RPMI7951 (cell line): ENCODE measurements around the gene KRTAP1-5. TPM values are rescaled to one million over a fixed set of nuclear protein-coding genes. Genes with fewer than 3 reads are reported as not detected.
A peak's percentile ranks its signal among the peaks of the same experiment; 100 is the strongest.
"Not testable (repeated sequence)": the region's sequence is repeated elsewhere in the genome, so short reads cannot be mapped to it uniquely, and the experiment has no call there.

Experiments
- DNase-seq: peaks from one replicate; pipeline ENCODE4 v3.0.0-alpha.2; 2012; ENCODE audit warnings: low read depth
- total RNA-seq: library from RNA; depleted of rRNA; stranded (reverse); fragments of >200 nt; shearing (Covaris generic); gene quantifications from 2 replicates; pipeline ENCODE4 v1.2.3, GENCODE V29; 2014; rRNA removed

Gene KRTAP1-5
- total RNA-seq, 1 experiment from 2014 or later: not detected

DNA sequence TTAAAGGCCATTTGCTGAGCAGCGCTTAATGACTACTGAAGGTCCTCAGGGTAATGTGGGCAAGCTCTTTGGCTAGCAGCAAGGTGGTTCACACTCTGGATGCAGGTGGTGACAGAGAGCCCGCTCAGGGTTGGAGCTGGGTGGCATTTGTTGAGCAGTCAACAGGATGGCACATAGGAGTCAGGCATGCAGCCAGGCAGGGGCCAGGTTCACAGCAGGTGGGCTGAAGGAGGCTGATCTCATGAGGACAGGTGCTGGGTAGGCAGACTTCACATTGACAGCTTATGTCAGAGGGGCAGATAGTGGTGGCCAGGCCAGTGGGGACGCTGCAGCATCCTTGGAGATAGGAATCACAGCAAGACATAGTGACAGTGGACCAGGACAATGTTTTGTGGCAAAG is 22.6 kb downstream of the KRTAP1-5 start:
- no peak for DNase-seq

DNA sequence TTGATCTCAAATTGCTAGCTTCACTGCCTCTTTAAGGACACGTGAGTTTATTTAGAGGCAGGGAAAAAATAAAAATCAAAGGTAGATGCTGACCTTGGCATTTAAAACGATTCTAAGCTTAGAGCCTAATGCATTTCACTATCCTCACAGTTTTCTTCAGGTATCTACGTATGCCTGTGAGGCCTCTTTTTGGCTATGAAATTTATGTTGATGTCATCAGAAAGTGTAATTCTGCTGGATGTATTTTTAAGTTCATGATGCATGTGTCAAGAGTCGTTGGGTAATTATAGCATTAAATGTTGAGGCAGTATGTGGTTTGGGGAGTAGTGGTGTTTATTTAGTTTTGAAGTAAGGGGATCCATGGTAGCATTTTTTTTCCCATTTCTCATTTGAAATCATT is 23.1 kb downstream of the KRTAP1-5 start:
- DNase-seq: no peak

DNA sequence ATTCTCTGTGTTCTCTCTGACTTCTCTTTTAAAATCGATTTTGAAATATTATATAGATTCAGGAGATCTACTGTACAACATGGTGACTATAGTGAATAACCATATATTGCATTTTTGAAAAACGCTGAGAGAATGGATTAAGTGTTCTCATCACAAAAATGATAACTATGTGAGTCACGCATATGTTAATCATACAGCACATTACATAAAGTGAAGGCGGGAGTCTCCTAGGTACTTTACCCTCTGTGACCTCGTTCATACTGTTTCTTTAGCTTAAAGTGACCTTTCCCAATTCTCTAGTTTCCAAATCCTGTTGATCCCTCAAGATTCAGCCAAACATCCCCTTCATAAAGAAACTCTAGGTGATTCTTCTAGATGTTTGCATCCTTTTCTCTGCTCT is 24.2 kb downstream of the KRTAP1-5 start:
- no peak for DNase-seq

- DNase-seq: no peak
Measured at GRCh38 chr17:41001795-41002194, 25.2 kb downstream of the KRTAP1-5 start.

DNA sequence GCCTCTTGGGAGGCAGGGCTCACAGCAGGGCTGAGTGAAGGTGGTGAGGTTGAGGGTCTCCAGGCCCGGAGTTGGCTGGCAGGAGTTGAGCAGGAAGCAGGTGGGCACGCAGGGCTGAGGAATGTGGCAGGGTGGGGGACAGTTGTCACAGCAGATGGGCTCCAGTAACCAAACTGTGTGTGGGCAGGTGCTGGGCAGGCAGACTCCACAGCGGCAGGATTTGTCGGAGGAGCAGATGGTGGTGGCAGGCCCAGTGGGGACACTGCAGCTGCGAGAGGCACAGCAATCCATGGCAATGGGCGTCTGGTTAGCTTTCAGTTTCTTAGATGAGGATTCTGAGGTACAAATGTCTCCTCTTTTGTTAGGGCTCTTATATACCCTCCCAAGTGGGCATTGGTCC is 27.4 kb downstream of the KRTAP1-5 start, which contains the start of gene KRTAP3-2:
Gene KRTAP3-2 (minus strand): TSS at position 344 of the 400 bp plus-strand sequence. CDS start 53 bp downstream, at position 291.
- not testable (repeated sequence) for DNase-seq

GRCh38 chr17:40997361-40997760 is 29.6 kb downstream of the KRTAP1-5 start:
- DNase-seq: no peak

DNA sequence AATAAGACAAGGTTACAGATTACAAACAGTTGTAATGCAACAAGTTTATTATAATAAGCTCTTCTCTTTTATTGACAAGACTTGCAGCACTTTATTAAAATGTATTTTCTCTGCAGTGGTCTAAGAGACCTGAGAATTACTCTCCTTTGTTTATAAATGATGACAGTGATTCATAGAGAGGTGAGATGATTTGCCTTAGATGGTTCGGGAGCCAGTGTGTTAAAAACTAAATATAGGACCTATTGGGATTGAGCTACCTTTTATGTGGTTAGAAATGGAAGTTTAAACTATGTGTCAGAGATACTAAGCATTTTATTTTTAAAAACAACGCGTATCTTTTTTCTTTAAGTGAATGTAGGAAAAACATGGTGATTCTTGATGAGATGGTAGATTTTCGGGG is 30.2 kb downstream of the KRTAP1-5 start:
- peak; percentile 49 for DNase-seq

GRCh38 chr17:40995116-40995515 is 31.9 kb downstream of the KRTAP1-5 start:
- DNase-seq: no peak

DNA sequence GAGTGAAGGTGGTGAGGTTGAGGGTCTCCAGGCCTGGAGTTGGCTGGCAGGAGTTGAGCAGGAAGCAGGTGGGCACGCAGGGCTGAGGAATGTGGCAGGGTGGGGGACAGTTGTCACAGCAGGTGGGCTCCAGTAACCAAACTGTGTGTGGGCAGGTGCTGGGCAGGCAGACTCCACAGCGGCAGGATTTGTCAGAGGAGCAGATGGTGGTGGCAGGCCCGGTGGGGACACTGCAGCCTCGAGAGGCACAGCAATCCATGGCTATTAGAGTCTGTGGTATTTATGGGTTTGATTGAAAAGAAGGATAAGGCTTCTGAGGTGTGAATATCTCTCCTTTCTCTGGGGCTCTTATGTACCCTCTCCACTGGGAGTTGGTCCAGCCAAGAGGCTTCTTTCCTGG is 33.2 kb downstream of the KRTAP1-5 start, which contains the start of gene KRTAP3-3:
Gene KRTAP3-3 (minus strand): TSS at position 326 of the 400 bp plus-strand sequence. CDS start 67 bp downstream, at position 259.
- no peak for DNase-seq

DNA sequence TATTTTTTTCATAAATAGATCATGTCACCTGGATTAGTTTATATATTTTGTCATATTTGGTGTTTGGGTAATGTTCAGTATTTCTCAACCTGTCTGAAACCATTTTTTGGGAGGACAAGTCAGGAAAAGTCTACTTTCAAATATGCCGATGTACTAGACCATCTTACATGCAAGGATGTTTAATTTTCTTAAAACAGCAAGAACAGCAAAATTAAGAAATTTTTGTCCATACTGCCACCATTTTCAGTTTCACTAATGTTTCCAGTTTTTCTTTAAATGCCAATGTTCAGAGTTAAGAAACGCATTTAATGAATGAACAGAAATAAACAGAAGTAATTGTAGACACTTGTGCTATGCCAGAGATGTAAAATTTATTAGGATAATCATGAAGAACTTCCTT is 33.9 kb downstream of the KRTAP1-5 start:
- no peak for DNase-seq

DNA sequence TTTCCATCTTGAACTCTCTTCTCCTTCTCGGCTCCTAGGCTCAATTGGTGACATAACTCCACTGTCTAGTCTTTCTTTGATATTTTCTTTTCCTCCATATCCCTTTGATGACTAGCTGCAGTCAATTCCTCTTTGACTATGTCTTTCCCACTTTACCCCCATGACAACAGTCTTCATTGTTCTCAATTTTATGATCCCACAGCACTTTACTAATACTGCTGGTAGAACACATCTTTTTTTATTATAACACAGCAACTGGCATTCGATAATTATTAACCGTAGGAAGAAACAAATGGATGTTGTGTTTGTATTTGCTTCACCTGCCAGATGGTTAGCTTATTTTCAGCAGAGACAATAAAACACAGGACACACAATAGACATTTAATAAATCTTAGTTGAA is 34.3 kb downstream of the KRTAP1-5 start:
- no peak for DNase-seq

DNA sequence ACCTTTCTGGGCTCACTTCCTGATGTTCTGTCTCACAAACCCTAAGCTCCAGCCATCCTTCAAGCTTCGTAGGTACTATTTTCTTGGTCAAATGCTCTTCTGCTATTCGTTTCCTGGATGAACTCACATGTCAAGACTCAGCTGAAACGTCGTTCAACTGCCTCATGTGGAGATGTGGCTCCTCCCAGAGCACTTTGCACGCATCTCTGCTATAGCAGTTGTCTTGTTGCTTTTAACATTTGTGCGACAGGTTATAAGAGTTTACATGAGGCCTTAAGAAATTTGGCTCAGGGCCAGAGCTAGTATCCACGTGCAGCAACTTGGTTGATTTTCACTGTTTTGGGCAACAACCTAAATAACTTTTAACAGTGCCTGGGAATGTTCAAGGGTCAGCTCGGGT is 40.1 kb downstream of the KRTAP1-5 start:
- DNase-seq: peak; percentile 9

DNA sequence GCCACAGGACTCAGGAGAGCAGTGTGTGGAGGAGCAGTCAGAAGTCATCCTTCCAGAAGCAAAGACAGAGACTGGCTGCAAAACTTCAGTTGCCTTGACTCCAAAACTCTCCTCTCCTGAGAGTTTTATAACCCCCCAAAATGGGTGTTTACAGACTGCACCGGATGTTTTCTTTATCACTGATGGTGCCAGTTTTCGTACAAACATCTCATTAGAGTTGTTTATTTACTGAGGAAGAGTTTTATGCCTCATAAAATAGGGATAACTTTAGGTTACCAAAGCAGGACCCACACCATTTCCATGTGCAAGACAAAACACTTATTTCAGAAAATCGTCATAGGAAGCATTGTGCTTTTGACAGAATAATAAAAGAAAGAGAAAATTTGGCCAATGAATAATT is 42.8 kb downstream of the KRTAP1-5 start, which contains the start of gene KRT40:
Gene KRT40 (minus strand): TSS at position 101 of the 400 bp plus-strand sequence. CDS start 53 bp downstream, at position 48.
- no peak for DNase-seq

DNA sequence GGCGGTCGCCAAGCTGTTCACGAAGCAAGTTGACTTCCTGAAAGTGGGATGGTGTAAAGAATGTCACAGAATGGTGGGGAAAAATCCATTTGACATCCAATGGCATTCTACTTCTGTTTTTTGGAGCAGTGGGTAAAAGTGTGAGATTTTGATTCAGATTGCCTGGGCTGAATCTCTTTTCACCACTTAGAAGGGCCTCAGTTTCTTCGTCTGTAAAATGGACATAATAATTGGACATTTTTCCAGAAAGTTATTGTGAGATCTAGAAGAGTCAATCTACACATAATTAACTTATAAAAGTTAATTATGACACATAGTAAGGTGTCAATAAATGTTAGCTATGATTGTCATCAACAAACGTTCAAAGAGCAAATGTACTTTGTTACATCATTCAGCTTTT is 45.9 kb downstream of the KRTAP1-5 start:
- DNase-seq: no peak

DNA sequence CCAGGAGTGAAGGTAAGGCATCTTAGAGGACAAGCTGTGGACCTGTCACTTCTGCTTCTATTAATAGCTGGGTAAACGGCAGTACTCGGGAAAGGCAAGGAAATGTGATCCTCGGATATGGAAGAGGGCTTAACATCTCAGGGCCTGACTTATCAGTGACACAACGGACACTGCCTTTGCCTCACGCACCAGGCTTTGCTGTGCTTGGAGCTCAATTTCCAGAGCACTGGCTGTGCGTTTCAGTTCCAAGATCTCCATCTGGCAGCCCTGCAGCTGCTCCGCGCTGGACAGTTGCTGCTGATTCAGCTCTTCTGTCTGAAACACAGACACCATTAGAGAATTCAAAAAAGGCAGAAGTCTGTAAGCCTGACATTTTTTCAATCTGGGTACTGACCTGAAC is 46.4 kb downstream of the KRTAP1-5 start:
- peak; percentile 23 for DNase-seq

DNA sequence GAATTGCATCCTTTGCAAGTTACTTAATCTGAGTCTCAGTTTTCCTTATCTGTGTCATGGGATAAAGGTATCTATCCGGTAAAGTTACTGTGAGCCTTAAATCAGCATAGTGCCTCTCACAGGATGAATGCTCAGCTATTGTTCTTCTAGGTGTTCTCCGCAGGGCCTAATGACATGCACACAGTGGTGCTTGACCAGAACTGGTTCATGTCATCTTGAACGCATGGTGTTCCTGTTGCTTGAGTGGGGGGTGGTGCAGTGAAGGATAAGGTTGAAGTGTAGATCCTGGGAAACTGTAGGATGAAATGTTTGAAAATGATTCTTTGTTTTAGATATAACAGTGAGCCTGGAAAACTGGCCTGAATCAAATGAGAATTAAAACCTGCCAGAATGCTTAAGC is 46.9 kb downstream of the KRTAP1-5 start:
- DNase-seq: no peak

DNA sequence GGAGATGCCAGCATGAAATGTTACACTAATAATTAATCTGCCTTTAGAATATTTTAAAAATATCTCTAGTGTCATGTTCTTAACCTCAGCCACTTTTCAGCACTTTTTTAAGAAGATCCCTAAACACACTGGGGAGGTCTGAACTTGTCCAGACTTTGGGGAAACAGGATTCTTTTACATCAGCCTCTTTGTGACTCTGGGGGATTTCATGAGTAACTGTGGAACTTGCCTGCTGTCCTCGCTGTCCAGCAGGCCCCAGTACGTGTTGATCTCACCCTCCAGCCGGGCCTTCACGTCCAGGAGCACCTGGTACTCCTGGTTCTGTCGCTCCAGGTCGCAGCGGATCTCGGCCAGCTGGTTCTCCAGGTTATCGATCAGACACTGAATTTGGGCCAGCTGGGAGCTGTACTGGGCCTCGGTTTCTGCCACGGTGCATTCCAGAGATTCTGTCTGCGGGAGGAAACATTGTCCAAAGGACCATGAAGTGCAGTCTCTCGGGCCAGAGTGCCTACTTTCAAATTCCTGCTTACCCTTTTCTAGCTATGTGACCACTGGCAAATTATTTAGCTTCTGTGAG is 48.3 kb downstream of the KRTAP1-5 start:
- DNase-seq: no peak

Other genes with a start within 250 kb of the KRTAP1-5 start
- not detected in 2 replicates for gene KRT27, start 244.7 kb downstream of the KRTAP1-5 start, total RNA-seq
- not detected in 2 replicates for gene KRT28, start 227.2 kb downstream of the KRTAP1-5 start, total RNA-seq
- gene KRT10, start 204.6 kb downstream of the KRTAP1-5 start, total RNA-seq: 19.7 and 26.7 TPM in 2 replicates
- gene KRT12, start 160.0 kb downstream of the KRTAP1-5 start, total RNA-seq: not detected in 2 replicates
- gene KRT20, start 142.0 kb downstream of the KRTAP1-5 start, total RNA-seq: not detected in 2 replicates
- gene KRT23, start 89.6 kb downstream of the KRTAP1-5 start, total RNA-seq: 0.20 TPM in 1 of 2 replicates, not detected in the other
- 0.24 TPM in 1 of 2 replicates, not detected in the other for gene KRT39, start 60.3 kb downstream of the KRTAP1-5 start, total RNA-seq
- gene KRT40, start 42.9 kb downstream of the KRTAP1-5 start, total RNA-seq: not detected in 2 replicates
- not detected in 2 replicates for gene KRTAP3-3, start 33.0 kb downstream of the KRTAP1-5 start, total RNA-seq
- not detected in 2 replicates for gene KRTAP3-2, start 27.3 kb downstream of the KRTAP1-5 start, total RNA-seq
- gene KRTAP3-1, start 18.1 kb downstream of the KRTAP1-5 start, total RNA-seq: not detected in 2 replicates
- gene KRTAP1-4, start 3.0 kb upstream of the KRTAP1-5 start, total RNA-seq: not detected in 2 replicates
- not detected in 2 replicates for gene KRTAP1-3, start 7.7 kb upstream of the KRTAP1-5 start, total RNA-seq
- gene KRTAP1-1, start 14.2 kb upstream of the KRTAP1-5 start, total RNA-seq: not detected in 2 replicates
- gene KRTAP2-1, start 20.1 kb upstream of the KRTAP1-5 start, total RNA-seq: 0.48 TPM in 1 of 2 replicates, not detected in the other
- not detected in 2 replicates for gene KRTAP2-2, start 28.0 kb upstream of the KRTAP1-5 start, total RNA-seq
- not detected in 2 replicates for gene KRTAP2-3, start 32.9 kb upstream of the KRTAP1-5 start, total RNA-seq
- gene KRTAP2-4, start 38.7 kb upstream of the KRTAP1-5 start, total RNA-seq: not detected in 2 replicates
- not detected in 2 replicates for gene KRTAP4-7, start 56.9 kb upstream of the KRTAP1-5 start, total RNA-seq
- gene KRTAP4-8, start 70.9 kb upstream of the KRTAP1-5 start, total RNA-seq: not detected in 2 replicates
- not detected in 2 replicates for gene KRTAP4-16, start 75.0 kb upstream of the KRTAP1-5 start, total RNA-seq
- not detected in 2 replicates for gene KRTAP4-9, start 78.2 kb upstream of the KRTAP1-5 start, total RNA-seq
- gene KRTAP4-11, start 91.2 kb upstream of the KRTAP1-5 start, total RNA-seq: not detected in 2 replicates
- gene KRTAP4-12, start 97.0 kb upstream of the KRTAP1-5 start, total RNA-seq: not detected in 2 replicates
- not detected in 2 replicates for gene KRTAP4-6, start 113.3 kb upstream of the KRTAP1-5 start, total RNA-seq
- not detected in 2 replicates for gene KRTAP4-5, start 122.6 kb upstream of the KRTAP1-5 start, total RNA-seq
- gene KRTAP4-4, start 133.5 kb upstream of the KRTAP1-5 start, total RNA-seq: not detected in 2 replicates
- not detected in 2 replicates for gene KRTAP4-3, start 141.0 kb upstream of the KRTAP1-5 start, total RNA-seq
- gene KRTAP4-2, start 151.0 kb upstream of the KRTAP1-5 start, total RNA-seq: not detected in 2 replicates
- not detected in 2 replicates for gene KRTAP4-1, start 157.7 kb upstream of the KRTAP1-5 start, total RNA-seq
- gene KRTAP9-1, start 162.7 kb upstream of the KRTAP1-5 start, total RNA-seq: not detected in 2 replicates
- gene KRTAP9-2, start 199.4 kb upstream of the KRTAP1-5 start, total RNA-seq: not detected in 2 replicates
- not detected in 2 replicates for gene KRTAP9-3, start 205.2 kb upstream of the KRTAP1-5 start, total RNA-seq
- gene KRTAP9-8, start 210.8 kb upstream of the KRTAP1-5 start, total RNA-seq: not detected in 2 replicates
- gene KRTAP9-4, start 222.5 kb upstream of the KRTAP1-5 start, total RNA-seq: not detected in 2 replicates
- not detected in 2 replicates for gene KRTAP9-9, start 228.2 kb upstream of the KRTAP1-5 start, total RNA-seq
- not detected in 2 replicates for gene KRTAP9-6, start 238.2 kb upstream of the KRTAP1-5 start, total RNA-seq
- gene KRTAP9-7, start 248.5 kb upstream of the KRTAP1-5 start, total RNA-seq: not detected in 2 replicates